ENCODE data around the gene G6PC2.
"Not testable (repeated sequence)": the region's sequence is repeated elsewhere in the genome, so short reads cannot be mapped to it uniquely, and the experiment has no call there.

The G6PC2 gene

GRCh38 chr2:168901003-168901402, at the start of gene G6PC2:
TSS of gene G6PC2 (plus strand) at chr2:168901291. CDS start at chr2:168901332, 41 bp downstream.
- Histone ChIP-seq H3K9me3 (ENCODE audit: control insufficient read depth, low read depth, low read length) (no peaks in the 10 kb centered on the region), H3K36me3 (ENCODE audit: control insufficient read depth, low read depth, low read length) (no peaks in the 10 kb centered on the region), H3K27me3 (ENCODE audit: control insufficient read depth, insufficient read depth, low read length) (no peaks in the 10 kb centered on the region), H3K4me3 (ENCODE audit: low read length) (no peak within 1 kb of the TSS), H3K4me1 (ENCODE audit: control insufficient read depth, low read depth, low read length) (no peaks in the 10 kb centered on the region), H3K9ac (ENCODE audit: low read length) (no peak within 1 kb of the TSS), H3K27ac (ENCODE audit: low read length) (no peak within 1 kb of the TSS)

- Histone ChIP-seq H3K27me3 (ENCODE audit: control insufficient read depth, insufficient read depth, low read length) (no peaks in the 10 kb centered on the region), H3K36me3 (ENCODE audit: control insufficient read depth, low read depth, low read length) (no peaks in the 10 kb centered on the region), H3K4me1 (ENCODE audit: control insufficient read depth, low read depth, low read length) (no peaks in the 10 kb centered on the region), H3K27ac (ENCODE audit: low read length) (no peak overlapping the region), H3K4me3 (ENCODE audit: low read length) (no peak overlapping the region), H3K9me3 (ENCODE audit: control insufficient read depth, low read depth, low read length) (no peaks in the 10 kb centered on the region), H3K9ac (ENCODE audit: low read length) (no peak overlapping the region)
Observed at GRCh38 chr2:168851674-168852320, 49.3 kb upstream of the G6PC2 start.

- Histone ChIP-seq H3K27me3 (ENCODE audit: control insufficient read depth, insufficient read depth, low read length) (no peaks in the 10 kb centered on the region), H3K27ac (ENCODE audit: low read length) (no peak overlapping the region), H3K36me3 (ENCODE audit: control insufficient read depth, low read depth, low read length) (no peaks in the 10 kb centered on the region), H3K9me3 (ENCODE audit: control insufficient read depth, low read depth, low read length) (no peaks in the 10 kb centered on the region), H3K4me3 (ENCODE audit: low read length) (no peak overlapping the region), H3K9ac (ENCODE audit: low read length) (no peak overlapping the region), H3K4me1 (ENCODE audit: control insufficient read depth, low read depth, low read length) (no peaks in the 10 kb centered on the region)
Observed at GRCh38 chr2:168852481-168852880, 48.6 kb upstream of the G6PC2 start.

GRCh38 chr2:168853471-168853870, 47.6 kb upstream of the G6PC2 start:
- H3K9ac ChIP-seq (ENCODE audit: low read length) = no peak overlapping the region
- H3K9me3 ChIP-seq (ENCODE audit: control insufficient read depth, low read depth, low read length) = no peaks in the 10 kb centered on the region
- H3K27ac ChIP-seq (ENCODE audit: low read length) = no peak overlapping the region
- H3K27me3 ChIP-seq (ENCODE audit: control insufficient read depth, insufficient read depth, low read length) = no peaks in the 10 kb centered on the region
- H3K36me3 ChIP-seq (ENCODE audit: control insufficient read depth, low read depth, low read length) = no peaks in the 10 kb centered on the region
- no peak overlapping the region for H3K4me3 ChIP-seq (ENCODE audit: low read length)
- no peaks in the 10 kb centered on the region for H3K4me1 ChIP-seq (ENCODE audit: control insufficient read depth, low read depth, low read length)

- H3K9ac ChIP-seq (ENCODE audit: low read length) = no peak overlapping the region
- no peak overlapping the region for H3K27ac ChIP-seq (ENCODE audit: low read length)
- H3K36me3 ChIP-seq (ENCODE audit: control insufficient read depth, low read depth, low read length) = no peaks in the 10 kb centered on the region
- H3K4me3 ChIP-seq (ENCODE audit: low read length) = no peak overlapping the region
- H3K9me3 ChIP-seq (ENCODE audit: control insufficient read depth, low read depth, low read length) = no peaks in the 10 kb centered on the region
- no peaks in the 10 kb centered on the region for H3K27me3 ChIP-seq (ENCODE audit: control insufficient read depth, insufficient read depth, low read length)
- no peaks in the 10 kb centered on the region for H3K4me1 ChIP-seq (ENCODE audit: control insufficient read depth, low read depth, low read length)
Observed at GRCh38 chr2:168854651-168855050, 46.4 kb upstream of the G6PC2 start.

- Histone ChIP-seq H3K4me1 (ENCODE audit: control insufficient read depth, low read depth, low read length) (no peaks in the 10 kb centered on the region), H3K9ac (ENCODE audit: low read length) (no peak overlapping the region), H3K9me3 (ENCODE audit: control insufficient read depth, low read depth, low read length) (no peaks in the 10 kb centered on the region), H3K36me3 (ENCODE audit: control insufficient read depth, low read depth, low read length) (no peaks in the 10 kb centered on the region), H3K27ac (ENCODE audit: low read length) (no peak overlapping the region), H3K4me3 (ENCODE audit: low read length) (no peak overlapping the region), H3K27me3 (ENCODE audit: control insufficient read depth, insufficient read depth, low read length) (no peaks in the 10 kb centered on the region)
Observed at GRCh38 chr2:168855601-168856000, 45.5 kb upstream of the G6PC2 start.

- no peak overlapping the region for H3K4me3 ChIP-seq (ENCODE audit: low read length)
- H3K27me3 ChIP-seq (ENCODE audit: control insufficient read depth, insufficient read depth, low read length) = no peaks in the 10 kb centered on the region
- H3K4me1 ChIP-seq (ENCODE audit: control insufficient read depth, low read depth, low read length) = no peaks in the 10 kb centered on the region
- H3K9ac ChIP-seq (ENCODE audit: low read length) = no peak overlapping the region
- no peaks in the 10 kb centered on the region for H3K9me3 ChIP-seq (ENCODE audit: control insufficient read depth, low read depth, low read length)
- H3K27ac ChIP-seq (ENCODE audit: low read length) = no peak overlapping the region
- no peaks in the 10 kb centered on the region for H3K36me3 ChIP-seq (ENCODE audit: control insufficient read depth, low read depth, low read length)
Observed at GRCh38 chr2:168858146-168858545, 42.9 kb upstream of the G6PC2 start.

- H3K27ac ChIP-seq (ENCODE audit: low read length); H3K27me3 ChIP-seq (ENCODE audit: control insufficient read depth, insufficient read depth, low read length): not testable (repeated sequence)
- H3K36me3 ChIP-seq (ENCODE audit: control insufficient read depth, low read depth, low read length) = peaks cover 11% of the 10 kb centered on the region
Observed at GRCh38 chr2:168867164-168867563, 33.9 kb upstream of the G6PC2 start.

GRCh38 chr2:168870369-168870768, 30.7 kb upstream of the G6PC2 start:
- not testable (repeated sequence) for H3K4me3 ChIP-seq (ENCODE audit: low read length); H3K9ac ChIP-seq (ENCODE audit: low read length); H3K9me3 ChIP-seq (ENCODE audit: control insufficient read depth, low read depth, low read length); H3K27ac ChIP-seq (ENCODE audit: low read length); H3K4me1 ChIP-seq (ENCODE audit: control insufficient read depth, low read depth, low read length); H3K27me3 ChIP-seq (ENCODE audit: control insufficient read depth, insufficient read depth, low read length)
- peaks cover 25% of the 10 kb centered on the region for H3K36me3 ChIP-seq (ENCODE audit: control insufficient read depth, low read depth, low read length)

More at GRCh38 chr2:168867164-168867563, 33.9 kb upstream of the G6PC2 start:
- not testable (repeated sequence) for H3K9ac ChIP-seq (ENCODE audit: low read length); H3K4me3 ChIP-seq (ENCODE audit: low read length); H3K9me3 ChIP-seq (ENCODE audit: control insufficient read depth, low read depth, low read length); H3K4me1 ChIP-seq (ENCODE audit: control insufficient read depth, low read depth, low read length)

- not testable (repeated sequence) for H3K4me3 ChIP-seq (ENCODE audit: low read length); H3K27ac ChIP-seq (ENCODE audit: low read length); H3K9me3 ChIP-seq (ENCODE audit: control insufficient read depth, low read depth, low read length); H3K9ac ChIP-seq (ENCODE audit: low read length); H3K27me3 ChIP-seq (ENCODE audit: control insufficient read depth, insufficient read depth, low read length); H3K4me1 ChIP-seq (ENCODE audit: control insufficient read depth, low read depth, low read length)
- H3K36me3 ChIP-seq (ENCODE audit: control insufficient read depth, low read depth, low read length) = peaks cover 26% of the 10 kb centered on the region
Observed at GRCh38 chr2:168870824-168871223, 30.3 kb upstream of the G6PC2 start.

- H3K4me3 ChIP-seq (ENCODE audit: low read length) = no peak overlapping the region
- peaks cover 12% of the 10 kb centered on the region for H3K4me1 ChIP-seq (ENCODE audit: control insufficient read depth, low read depth, low read length)
- no peaks in the 10 kb centered on the region for H3K9me3 ChIP-seq (ENCODE audit: control insufficient read depth, low read depth, low read length)
- H3K36me3 ChIP-seq (ENCODE audit: control insufficient read depth, low read depth, low read length) = peaks cover 26% of the 10 kb centered on the region
- H3K9ac ChIP-seq (ENCODE audit: low read length) = no peak overlapping the region
- H3K27ac ChIP-seq (ENCODE audit: low read length) = no peak overlapping the region
- H3K27me3 ChIP-seq (ENCODE audit: control insufficient read depth, insufficient read depth, low read length) = no peaks in the 10 kb centered on the region
Observed at GRCh38 chr2:168874368-168875054, 26.6 kb upstream of the G6PC2 start.

GRCh38 chr2:168882163-168882562, 18.9 kb upstream of the G6PC2 start:
- not testable (repeated sequence) for H3K4me1 ChIP-seq (ENCODE audit: control insufficient read depth, low read depth, low read length); H3K27me3 ChIP-seq (ENCODE audit: control insufficient read depth, insufficient read depth, low read length); H3K4me3 ChIP-seq (ENCODE audit: low read length); H3K9ac ChIP-seq (ENCODE audit: low read length); H3K9me3 ChIP-seq (ENCODE audit: control insufficient read depth, low read depth, low read length); H3K36me3 ChIP-seq (ENCODE audit: control insufficient read depth, low read depth, low read length); H3K27ac ChIP-seq (ENCODE audit: low read length)
